GM13976 (cell line): ENCODE data around the gene RAB37.

ENCODE experiments used
- DNase-seq: peaks from one replicate; pipeline ENCODE4 v3.0.0; 2012; ENCODE audit warnings: low spot score
- CTCF ChIP-seq: IDR thresholded peaks from 2 replicates; pipeline ENCODE4 v1.5.1; 2012; ENCODE audit warnings: borderline replicate concordance, mild to moderate bottlenecking; ENCODE audit not compliant: insufficient read depth; ENCODE audit errors: extremely low read depth, missing control alignments, control extremely low read depth
- in situ Hi-C: fragments of 300-500 bp; cut with MboI; formaldehyde crosslinking; loops from one replicate; pipeline ENCODE4 v1.12.0; 2022; ENCODE audit warnings: low sequenced_read_pairs, mixed read lengths, inconsistent platforms; ENCODE audit not compliant: unreplicated experiment

The RAB37 gene

GRCh38 chr17:74775409-74776043 is 38.5 kb downstream of the RAB37 start:
- DNase-seq: no peak
- TF ChIP-seq CTCF: no peak
- in situ Hi-C loops: no loop called here

GRCh38 chr17:74776044-74776962 is 39.2 kb downstream of the RAB37 start, which contains the start of gene NAT9:
TSS of gene NAT9 (minus strand) at chr17:74776345. CDS start at chr17:74775698, 647 bp downstream.
- DNase-seq: peak; percentile 100
- in situ Hi-C loops: no loop called here
- no peak for TF ChIP-seq CTCF

- TF ChIP-seq CTCF: no peak
- no peak for DNase-seq
- in situ Hi-C loops: no loop called here
Measured at GRCh38 chr17:74776990-74777389, 39.9 kb downstream of the RAB37 start.

GRCh38 chr17:74777901-74778515 is 41.0 kb downstream of the RAB37 start:
- no peak for DNase-seq
- no peak for TF ChIP-seq CTCF
- in situ Hi-C loops: no loop called here

- in situ Hi-C loops: no loop called here
- no peak for TF ChIP-seq CTCF
- no peak for DNase-seq
Measured at GRCh38 chr17:74778960-74779359, 41.9 kb downstream of the RAB37 start.

GRCh38 chr17:74779501-74779900 is 42.4 kb downstream of the RAB37 start:
- TF ChIP-seq CTCF: no peak
- in situ Hi-C loops: no loop called here
- DNase-seq: no peak
